Activated CD8-positive, alpha-beta memory T cell treated with anti-CD3 and anti-CD28 coated beads, Interleukin-2, amount 50 U/mL, for 1 hour (primary cell): Measurements from ENCODE around the gene KCNC3.

Experiments used
- DNase-seq: peaks from one replicate; pipeline ENCODE4 v3.0.0-alpha.2; 2020; ENCODE audit errors: extremely low read depth

The KCNC3 gene

GRCh38 chr19:50275577-50276368, 53.4 kb downstream of the KCNC3 start:
- no peak for DNase-seq

- DNase-seq = no peak
Measured at GRCh38 chr19:50273821-50274220, 55.4 kb downstream of the KCNC3 start.

- no peak for DNase-seq
Measured at GRCh38 chr19:50272263-50272897, 56.8 kb downstream of the KCNC3 start.

GRCh38 chr19:50269653-50270052, 59.5 kb downstream of the KCNC3 start:
- no peak for DNase-seq

GRCh38 chr19:50268501-50268900, 60.7 kb downstream of the KCNC3 start:
- DNase-seq = no peak

- no peak for DNase-seq
Measured at GRCh38 chr19:50268041-50268440, 61.1 kb downstream of the KCNC3 start.

GRCh38 chr19:50266896-50267295, 62.3 kb downstream of the KCNC3 start:
- no peak for DNase-seq

- DNase-seq = no peak
Measured at GRCh38 chr19:50266041-50266440, 63.1 kb downstream of the KCNC3 start.

- DNase-seq = no peak
Measured at GRCh38 chr19:50264483-50265186, 64.5 kb downstream of the KCNC3 start.

- no peak for DNase-seq
Measured at GRCh38 chr19:50263176-50263575, 66.0 kb downstream of the KCNC3 start.
